DOHH2 (cell line): ENCODE measurements around the gene PCDHGA3.

ENCODE experiments used
- CTCF ChIP-seq: fragments of 200-600 bp; sonication (generic); IDR thresholded peaks from one replicate; pipeline ENCODE4 v1.5.1; 2014; ENCODE audit warnings: antibody characterized with exemption, mild to moderate bottlenecking, low read depth, low read length; ENCODE audit not compliant: poor library complexity, severe bottlenecking
- EZH2phosphoT487 ChIP-seq: fragments of 200-600 bp; sonication (generic); IDR thresholded peaks from 2 replicates; pipeline ENCODE4 v1.6.1; 2017; ENCODE audit warnings: borderline replicate concordance, mild to moderate bottlenecking, antibody characterized with exemption, low read length, moderate library complexity, mixed read lengths

DNA sequence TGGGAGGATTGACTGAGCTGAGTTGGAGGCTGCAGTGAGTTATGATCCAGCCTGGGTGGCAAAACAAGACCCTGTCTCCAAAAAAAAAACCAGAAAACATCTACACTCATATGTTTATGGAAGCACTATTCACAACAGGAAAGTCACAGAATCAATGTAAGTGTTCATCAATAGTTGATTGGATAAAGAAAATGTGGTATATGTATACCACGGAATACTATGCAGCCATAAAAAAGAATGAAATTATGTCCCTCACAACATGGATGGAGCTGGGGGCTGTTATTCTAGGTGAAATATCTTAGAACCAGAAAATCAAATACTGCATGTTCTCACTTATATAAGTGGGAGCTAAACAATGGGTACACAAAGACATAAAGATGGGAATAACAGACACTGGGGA is 37.0 kb upstream of the PCDHGA3 start:
- TF ChIP-seq CTCF (no peak), EZH2phosphoT487 (no peak)
